Heart left ventricle (tissue), 13 donors: ENCODE results near the gene CGB1.

Experiments
- POLR2A ChIP-seq, 2 donors: fragments of 450-650 bp; IDR thresholded peaks; one replicate each; pipeline ENCODE4 v1.6.1; 2017; ENCODE audit warnings: antibody characterized with exemption in 2 of 2, mild to moderate bottlenecking in 2 of 2, moderate library complexity in 2 of 2
- TF ChIP-seq, protein P1 (sequence below), 12 donors: fragments of 200-600 bp; sonication (generic) in 4 of 12; IDR thresholded peaks; one replicate each; pipeline versions ENCODE4 v1.5.0 to v1.8.0; 2018 to 2022; ENCODE audit warnings: antibody characterized with exemption in 12 of 12, mild to moderate bottlenecking in 5 of 12
- donor health status: ischemic (EF 13 %, LVEDD 7.1; RV severe dilation, severe dysfunction).
- donor health status: DM: no; HTN: yes; CAD: no.
- donor health status: DM: no; HTN: no; CAD: no.
- donor health status: ischemic (EF 25% LVEDD 6.9; RV normal size, moderate dysfunction).
- donor health status: ischemic (EF 25% LVEDD 5.7; RV mildly dilated, moderate dysfunction).
- donor health status: ischemic (EF 35%, LVEDD 5.7; RV mildly dilated, moderate dysfunction).
- donor health status: nonischemic (EF 11% LVEDD 7.7; RV severe dilation, severe dysfunction).
- donor health status: DM: yes; HTN: yes; CAD: no.
- donor health status: PGD.
- donor health status: ischemic (EF 29% LVEDD 5.4; RV normal size, mild dysfunction).
- donor health status: nonischemic (EF 23%, LVEDD 6.1; RV moderate dilation, normal function).

DNA sequence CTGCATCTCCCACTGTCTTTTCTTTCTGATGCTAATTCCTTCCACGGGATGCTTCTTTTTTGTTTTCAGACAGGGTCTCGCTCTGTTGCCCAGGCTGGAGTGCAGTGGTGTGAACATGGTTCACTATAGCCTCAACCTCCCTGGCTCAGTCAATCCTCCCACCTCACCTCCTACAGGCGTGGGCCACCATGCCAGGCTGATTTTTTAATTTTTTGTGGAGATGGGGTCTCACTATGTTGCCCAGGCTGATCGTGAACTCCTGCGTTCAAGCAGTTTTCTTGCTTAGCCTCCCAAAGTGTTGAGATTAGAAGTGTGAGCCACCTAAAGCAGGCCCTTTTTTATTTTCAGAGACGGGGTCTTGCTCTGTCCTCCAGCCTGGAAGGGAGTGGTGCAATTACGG is 48.4 kb downstream of the CGB1 start:
- TF ChIP-seq, protein P1, sequence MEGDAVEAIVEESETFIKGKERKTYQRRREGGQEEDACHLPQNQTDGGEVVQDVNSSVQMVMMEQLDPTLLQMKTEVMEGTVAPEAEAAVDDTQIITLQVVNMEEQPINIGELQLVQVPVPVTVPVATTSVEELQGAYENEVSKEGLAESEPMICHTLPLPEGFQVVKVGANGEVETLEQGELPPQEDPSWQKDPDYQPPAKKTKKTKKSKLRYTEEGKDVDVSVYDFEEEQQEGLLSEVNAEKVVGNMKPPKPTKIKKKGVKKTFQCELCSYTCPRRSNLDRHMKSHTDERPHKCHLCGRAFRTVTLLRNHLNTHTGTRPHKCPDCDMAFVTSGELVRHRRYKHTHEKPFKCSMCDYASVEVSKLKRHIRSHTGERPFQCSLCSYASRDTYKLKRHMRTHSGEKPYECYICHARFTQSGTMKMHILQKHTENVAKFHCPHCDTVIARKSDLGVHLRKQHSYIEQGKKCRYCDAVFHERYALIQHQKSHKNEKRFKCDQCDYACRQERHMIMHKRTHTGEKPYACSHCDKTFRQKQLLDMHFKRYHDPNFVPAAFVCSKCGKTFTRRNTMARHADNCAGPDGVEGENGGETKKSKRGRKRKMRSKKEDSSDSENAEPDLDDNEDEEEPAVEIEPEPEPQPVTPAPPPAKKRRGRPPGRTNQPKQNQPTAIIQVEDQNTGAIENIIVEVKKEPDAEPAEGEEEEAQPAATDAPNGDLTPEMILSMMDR (IDR thresholded peaks at IDR 0.05) = no peak
- TF ChIP-seq POLR2A (IDR thresholded peaks at IDR 0.05) = no peak
